OCI-LY1 (cell line): ENCODE measurements around the gene TPR.

Experiments used
- EZH2 ChIP-seq: fragments of 200-600 bp; sonication (generic), shearing (Covaris generic); IDR thresholded peaks from 2 replicates; pipeline ENCODE4 v1.8.0; 2017; ENCODE audit warnings: borderline replicate concordance, mixed run types, mild to moderate bottlenecking, antibody characterized with exemption, low read length, moderate library complexity, mixed read lengths
- TF ChIP-seq, protein P1 (sequence below): fragments of 200-600 bp; sonication (generic), shearing (Covaris generic); IDR thresholded peaks from 2 replicates; pipeline ENCODE4 v1.5.1; 2017; ENCODE audit warnings: mild to moderate bottlenecking, antibody characterized with exemption, low read length, moderate library complexity, mixed read lengths

DNA sequence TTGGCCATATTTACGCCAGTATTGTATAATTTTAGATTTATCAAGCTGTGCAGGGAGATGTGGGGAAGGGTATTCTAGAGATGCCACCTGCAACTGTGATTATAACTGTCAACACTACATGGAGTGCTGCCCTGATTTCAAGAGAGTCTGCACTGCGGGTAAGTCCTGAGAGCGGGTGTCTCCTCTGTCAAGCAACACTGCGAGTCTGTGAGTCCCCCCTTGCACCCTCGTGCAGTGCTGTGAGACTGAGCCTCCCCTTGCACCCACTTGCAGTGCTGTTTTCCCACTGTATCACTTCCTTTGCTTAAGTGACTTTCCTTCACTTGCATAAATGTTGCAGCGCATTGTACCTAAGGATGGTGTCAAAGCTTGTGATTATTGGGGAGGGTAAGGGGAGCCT, 75.0 kb downstream of the TPR start:
- TF ChIP-seq, protein P1, sequence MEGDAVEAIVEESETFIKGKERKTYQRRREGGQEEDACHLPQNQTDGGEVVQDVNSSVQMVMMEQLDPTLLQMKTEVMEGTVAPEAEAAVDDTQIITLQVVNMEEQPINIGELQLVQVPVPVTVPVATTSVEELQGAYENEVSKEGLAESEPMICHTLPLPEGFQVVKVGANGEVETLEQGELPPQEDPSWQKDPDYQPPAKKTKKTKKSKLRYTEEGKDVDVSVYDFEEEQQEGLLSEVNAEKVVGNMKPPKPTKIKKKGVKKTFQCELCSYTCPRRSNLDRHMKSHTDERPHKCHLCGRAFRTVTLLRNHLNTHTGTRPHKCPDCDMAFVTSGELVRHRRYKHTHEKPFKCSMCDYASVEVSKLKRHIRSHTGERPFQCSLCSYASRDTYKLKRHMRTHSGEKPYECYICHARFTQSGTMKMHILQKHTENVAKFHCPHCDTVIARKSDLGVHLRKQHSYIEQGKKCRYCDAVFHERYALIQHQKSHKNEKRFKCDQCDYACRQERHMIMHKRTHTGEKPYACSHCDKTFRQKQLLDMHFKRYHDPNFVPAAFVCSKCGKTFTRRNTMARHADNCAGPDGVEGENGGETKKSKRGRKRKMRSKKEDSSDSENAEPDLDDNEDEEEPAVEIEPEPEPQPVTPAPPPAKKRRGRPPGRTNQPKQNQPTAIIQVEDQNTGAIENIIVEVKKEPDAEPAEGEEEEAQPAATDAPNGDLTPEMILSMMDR, result no peak
- no peak for TF ChIP-seq EZH2
